Measurements from ENCODE around the gene AMPD3.

Gene AMPD3

DNA sequence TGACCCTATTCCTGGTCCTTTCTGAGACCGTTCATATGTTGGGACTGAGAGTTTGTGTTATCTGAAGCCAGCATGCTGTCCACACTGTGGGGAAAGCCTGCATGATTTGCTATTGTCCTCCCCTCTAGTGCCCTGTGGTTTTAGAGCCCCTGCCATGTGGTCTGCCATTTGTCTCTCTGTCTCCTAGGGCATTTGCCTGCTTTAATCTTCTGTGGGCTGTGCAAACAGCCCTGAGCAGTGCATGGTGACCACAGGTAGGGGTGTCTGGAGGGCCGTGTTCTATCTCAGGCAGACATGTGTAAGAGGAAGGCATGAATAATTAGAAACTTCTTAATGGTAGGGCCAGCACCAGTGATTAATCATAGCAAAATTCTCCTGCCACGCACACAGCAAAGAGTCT lies 23.0 kb downstream of the AMPD3 start:
- no peak overlapping the region for H3K9ac ChIP-seq (ENCODE audit: low read depth in 1 of 2, low read length in 2 of 2)
- no peaks in the 10 kb centered on the region for H3K27me3 ChIP-seq (ENCODE audit: control insufficient read depth in 1 of 2, insufficient read depth in 2 of 2, low read length in 2 of 2)
- H3K36me3 ChIP-seq (ENCODE audit: control insufficient read depth in 1 of 2, insufficient read depth in 2 of 2, low read length in 2 of 2): peaks cover 0 to 10% of the 10 kb centered on the region in 2 donors
- no peaks in the 10 kb centered on the region for H3K9me3 ChIP-seq (ENCODE audit: control insufficient read depth in 1 of 2, low read length in 2 of 2)
- H3K4me1 ChIP-seq (ENCODE audit: control insufficient read depth in 1 of 2, insufficient read depth in 2 of 2, low read length in 2 of 2): no peaks in the 10 kb centered on the region
- H3K4me3 ChIP-seq (ENCODE audit: low read depth in 1 of 2, low read length in 2 of 2): no peak overlapping the region
- no peak overlapping the region for H3K27ac ChIP-seq (ENCODE audit: low read depth, low read length)

DNA sequence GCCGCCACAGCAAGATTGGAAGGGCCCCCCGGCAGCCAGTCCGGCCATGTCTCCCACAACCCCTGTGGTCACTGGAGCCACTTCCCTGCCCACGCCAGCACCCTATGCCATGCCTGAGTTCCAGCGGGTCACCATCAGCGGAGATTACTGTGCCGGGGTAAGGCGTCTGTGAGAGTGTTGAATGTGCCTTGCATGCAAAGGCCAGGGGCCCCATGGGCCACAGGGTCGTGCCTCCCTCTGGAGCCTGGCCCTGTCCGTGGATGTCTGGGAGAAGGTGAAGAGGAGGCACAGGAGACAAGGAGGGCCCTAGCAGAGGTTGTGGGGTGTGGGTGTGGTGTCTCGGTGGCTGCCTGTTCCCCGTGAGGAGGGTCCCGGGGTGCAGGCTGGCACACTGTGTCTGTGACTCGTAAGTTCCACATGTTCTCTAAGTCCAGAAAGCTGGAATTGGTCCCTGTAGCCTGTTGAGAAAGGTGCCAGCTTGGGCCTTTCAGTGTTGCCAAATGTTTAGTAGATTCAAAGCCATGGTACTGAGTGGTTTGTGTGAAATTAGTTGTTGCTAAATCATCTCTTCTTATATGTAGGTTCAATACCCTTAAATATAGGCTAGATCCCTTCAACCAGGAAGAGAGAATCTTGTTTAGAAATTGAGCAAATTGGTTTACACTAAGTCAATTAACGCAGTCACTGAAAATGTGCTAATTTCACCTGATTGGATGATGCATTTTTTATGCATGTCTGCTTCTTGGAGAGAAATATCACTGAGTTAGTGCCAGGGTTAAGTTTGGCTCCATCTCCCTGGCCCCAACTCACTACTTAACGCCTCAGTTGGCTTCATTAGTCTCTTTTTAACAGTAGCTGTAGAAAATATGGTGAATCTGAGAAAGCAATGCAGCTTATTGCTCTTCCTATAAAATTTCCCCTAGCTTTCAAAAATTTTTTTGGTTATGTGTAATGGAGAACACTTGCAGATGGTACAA lies 23.8 kb downstream of the AMPD3 start:
- Histone ChIP-seq H3K27ac (ENCODE audit: low read depth, low read length) (no peak overlapping the region), H3K36me3 (ENCODE audit: control insufficient read depth in 1 of 2, insufficient read depth in 2 of 2, low read length in 2 of 2) (peaks cover 0 to 10% of the 10 kb centered on the region in 2 donors), H3K4me1 (ENCODE audit: control insufficient read depth in 1 of 2, insufficient read depth in 2 of 2, low read length in 2 of 2) (no peaks in the 10 kb centered on the region), H3K9me3 (ENCODE audit: control insufficient read depth in 1 of 2, low read length in 2 of 2) (no peaks in the 10 kb centered on the region), H3K27me3 (ENCODE audit: control insufficient read depth in 1 of 2, insufficient read depth in 2 of 2, low read length in 2 of 2) (no peaks in the 10 kb centered on the region), H3K9ac (ENCODE audit: low read depth in 1 of 2, low read length in 2 of 2) (no peak overlapping the region), H3K4me3 (ENCODE audit: low read depth in 1 of 2, low read length in 2 of 2) (no peak overlapping the region)

DNA sequence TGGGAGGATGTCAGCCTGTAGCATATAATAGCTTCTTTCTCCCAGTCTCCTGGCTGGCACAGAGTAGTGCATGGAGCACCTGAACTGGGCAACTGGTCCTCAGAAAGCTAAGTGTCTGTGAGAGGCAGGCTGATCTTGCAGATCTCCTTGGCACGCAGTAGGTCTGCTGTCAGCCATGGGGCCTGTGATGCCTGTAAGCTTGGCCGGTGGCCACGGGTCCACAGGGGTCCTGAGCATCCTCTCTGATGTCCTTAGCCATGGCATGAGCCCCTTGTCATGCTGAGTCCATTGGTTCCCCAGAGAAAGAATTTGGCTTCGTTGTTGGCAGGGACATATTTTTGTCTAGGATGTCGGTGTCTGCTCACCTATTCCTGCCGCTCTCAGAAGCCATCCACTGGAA lies 25.0 kb downstream of the AMPD3 start:
- Histone ChIP-seq H3K9me3 (ENCODE audit: control insufficient read depth in 1 of 2, low read length in 2 of 2) (no peaks in the 10 kb centered on the region), H3K27ac (ENCODE audit: low read depth, low read length) (no peak overlapping the region), H3K27me3 (ENCODE audit: control insufficient read depth in 1 of 2, insufficient read depth in 2 of 2, low read length in 2 of 2) (no peaks in the 10 kb centered on the region), H3K9ac (ENCODE audit: low read depth in 1 of 2, low read length in 2 of 2) (no peak overlapping the region), H3K36me3 (ENCODE audit: control insufficient read depth in 1 of 2, insufficient read depth in 2 of 2, low read length in 2 of 2) (peaks cover 0 to 16% of the 10 kb centered on the region in 2 donors), H3K4me3 (ENCODE audit: low read depth in 1 of 2, low read length in 2 of 2) (no peak overlapping the region), H3K4me1 (ENCODE audit: control insufficient read depth in 1 of 2, insufficient read depth in 2 of 2, low read length in 2 of 2) (no peaks in the 10 kb centered on the region)

DNA sequence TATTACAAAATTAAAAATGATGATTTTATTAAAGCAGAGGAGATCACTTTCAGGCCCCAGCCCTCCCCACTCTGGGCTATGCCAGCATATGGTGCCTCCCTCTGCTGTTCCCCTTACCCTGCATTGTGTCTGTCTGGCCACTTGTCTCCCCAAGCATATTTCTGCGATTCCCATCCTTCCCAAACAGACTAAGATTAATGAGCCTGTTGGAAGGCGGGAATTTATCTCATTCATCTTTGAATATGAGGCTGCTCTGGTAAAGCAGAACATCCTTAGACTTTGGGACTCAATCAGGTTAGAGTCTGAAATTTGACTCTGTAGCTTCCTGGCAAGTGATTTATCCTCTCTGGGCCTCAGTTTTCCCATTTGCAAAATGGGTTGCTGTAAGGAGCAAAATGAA lies 25.7 kb downstream of the AMPD3 start:
- Histone ChIP-seq H3K27ac (ENCODE audit: low read depth, low read length) (no peak overlapping the region), H3K4me1 (ENCODE audit: control insufficient read depth in 1 of 2, insufficient read depth in 2 of 2, low read length in 2 of 2) (no peaks in the 10 kb centered on the region), H3K4me3 (ENCODE audit: low read depth in 1 of 2, low read length in 2 of 2) (no peak overlapping the region), H3K27me3 (ENCODE audit: control insufficient read depth in 1 of 2, insufficient read depth in 2 of 2, low read length in 2 of 2) (no peaks in the 10 kb centered on the region), H3K9me3 (ENCODE audit: control insufficient read depth in 1 of 2, low read length in 2 of 2) (no peaks in the 10 kb centered on the region), H3K36me3 (ENCODE audit: control insufficient read depth in 1 of 2, insufficient read depth in 2 of 2, low read length in 2 of 2) (peaks cover 0 to 17% of the 10 kb centered on the region in 2 donors), H3K9ac (ENCODE audit: low read depth in 1 of 2, low read length in 2 of 2) (no peak overlapping the region)

DNA sequence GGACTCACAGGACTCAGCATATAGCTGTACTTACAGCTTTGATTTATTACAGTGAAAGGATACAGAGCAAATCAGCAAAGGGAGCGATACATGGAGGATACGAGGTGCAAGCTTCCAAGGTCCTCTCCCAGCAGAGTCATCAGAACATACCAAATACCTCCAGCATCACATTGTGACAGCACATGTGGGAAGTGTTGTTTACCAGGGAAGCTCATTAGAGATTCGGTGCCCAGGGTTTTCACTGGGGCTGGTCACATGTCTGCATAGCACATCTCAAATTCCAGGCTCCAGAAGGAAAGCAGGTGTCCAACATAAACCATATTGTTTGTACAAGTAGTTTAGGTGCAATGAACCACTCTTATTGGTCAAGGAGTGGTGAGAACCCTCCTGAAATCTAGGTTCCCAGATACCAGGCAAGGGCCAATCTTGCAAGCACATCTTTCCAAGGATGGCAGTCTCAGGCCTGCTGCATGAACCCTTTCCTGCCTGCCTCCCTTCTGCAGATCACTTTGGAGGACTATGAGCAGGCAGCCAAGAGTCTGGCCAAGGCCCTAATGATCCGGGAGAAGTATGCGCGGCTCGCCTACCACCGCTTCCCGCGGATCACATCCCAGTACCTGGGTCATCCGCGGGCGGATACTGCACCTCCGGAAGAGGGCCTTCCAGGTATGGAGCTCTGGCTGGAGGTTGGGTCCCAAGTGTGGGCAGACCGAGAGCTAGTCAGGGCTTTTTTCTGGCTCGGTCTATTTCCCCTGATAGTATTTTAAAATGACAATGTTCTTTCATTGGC lies 26.7 kb downstream of the AMPD3 start:
- no peaks in the 10 kb centered on the region for H3K9me3 ChIP-seq (ENCODE audit: control insufficient read depth in 1 of 2, low read length in 2 of 2)
- no peaks in the 10 kb centered on the region for H3K4me1 ChIP-seq (ENCODE audit: control insufficient read depth in 1 of 2, insufficient read depth in 2 of 2, low read length in 2 of 2)
- H3K27me3 ChIP-seq (ENCODE audit: control insufficient read depth in 1 of 2, insufficient read depth in 2 of 2, low read length in 2 of 2): no peaks in the 10 kb centered on the region
- H3K9ac ChIP-seq (ENCODE audit: low read depth in 1 of 2, low read length in 2 of 2): no peak overlapping the region
- no peak overlapping the region for H3K4me3 ChIP-seq (ENCODE audit: low read depth in 1 of 2, low read length in 2 of 2)
- no peak overlapping the region for H3K27ac ChIP-seq (ENCODE audit: low read depth, low read length)
- peaks cover 0 to 22% of the 10 kb centered on the region in 2 donors for H3K36me3 ChIP-seq (ENCODE audit: control insufficient read depth in 1 of 2, insufficient read depth in 2 of 2, low read length in 2 of 2)

DNA sequence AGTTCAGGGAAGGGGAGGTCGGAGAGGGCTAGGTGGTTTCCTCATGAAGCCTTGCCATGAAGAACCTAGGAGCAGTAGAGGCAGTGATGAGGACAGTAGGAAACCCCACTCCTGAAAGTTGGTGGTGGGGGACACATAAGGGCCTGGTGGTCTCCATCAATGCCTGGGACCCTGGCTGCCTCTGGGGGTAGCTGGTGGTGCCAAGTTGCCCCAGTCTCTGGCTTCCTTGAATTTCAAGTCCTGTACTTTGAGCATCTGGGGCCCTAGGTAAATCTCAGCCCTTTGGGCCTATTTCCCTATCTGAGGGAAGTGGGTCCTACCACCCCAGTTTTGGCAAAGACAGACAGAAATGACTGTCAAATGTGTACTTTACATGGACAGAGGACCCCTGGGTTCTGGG lies 28.1 kb downstream of the AMPD3 start:
- H3K9ac ChIP-seq (ENCODE audit: low read depth in 1 of 2, low read length in 2 of 2): no peak overlapping the region
- no peak overlapping the region for H3K27ac ChIP-seq (ENCODE audit: low read depth, low read length)
- H3K4me3 ChIP-seq (ENCODE audit: low read depth in 1 of 2, low read length in 2 of 2): no peak overlapping the region
- peaks cover 0 to 22% of the 10 kb centered on the region in 2 donors for H3K36me3 ChIP-seq (ENCODE audit: control insufficient read depth in 1 of 2, insufficient read depth in 2 of 2, low read length in 2 of 2)
- no peaks in the 10 kb centered on the region for H3K9me3 ChIP-seq (ENCODE audit: control insufficient read depth in 1 of 2, low read length in 2 of 2)
- no peaks in the 10 kb centered on the region for H3K27me3 ChIP-seq (ENCODE audit: control insufficient read depth in 1 of 2, insufficient read depth in 2 of 2, low read length in 2 of 2)
- H3K4me1 ChIP-seq (ENCODE audit: control insufficient read depth in 1 of 2, insufficient read depth in 2 of 2, low read length in 2 of 2): peaks cover 2% of the 10 kb centered on the region in 2 donors

DNA sequence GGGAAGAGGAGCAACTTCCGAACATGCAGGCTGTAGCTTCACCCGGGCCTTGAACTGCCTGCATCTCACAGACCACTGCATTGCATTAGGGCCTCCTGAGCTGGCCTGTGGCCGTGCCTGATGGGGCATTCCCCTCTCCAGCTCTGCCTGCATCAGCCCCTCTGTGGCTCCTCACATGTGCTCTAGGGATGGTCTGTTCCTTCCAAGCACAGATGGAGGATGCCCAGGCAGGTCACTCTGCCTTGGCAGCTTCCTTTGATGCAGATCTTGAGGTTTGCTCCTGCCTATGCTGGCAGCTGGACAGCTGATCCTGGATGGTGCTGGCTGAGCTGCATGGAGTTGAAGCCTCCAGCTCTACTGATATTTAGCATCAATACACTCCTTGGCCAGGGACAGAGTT lies 28.5 kb downstream of the AMPD3 start:
- Histone ChIP-seq H3K36me3 (ENCODE audit: control insufficient read depth in 1 of 2, insufficient read depth in 2 of 2, low read length in 2 of 2) (peaks cover 0 to 22% of the 10 kb centered on the region in 2 donors), H3K27ac (ENCODE audit: low read depth, low read length) (no peak overlapping the region)

DNA sequence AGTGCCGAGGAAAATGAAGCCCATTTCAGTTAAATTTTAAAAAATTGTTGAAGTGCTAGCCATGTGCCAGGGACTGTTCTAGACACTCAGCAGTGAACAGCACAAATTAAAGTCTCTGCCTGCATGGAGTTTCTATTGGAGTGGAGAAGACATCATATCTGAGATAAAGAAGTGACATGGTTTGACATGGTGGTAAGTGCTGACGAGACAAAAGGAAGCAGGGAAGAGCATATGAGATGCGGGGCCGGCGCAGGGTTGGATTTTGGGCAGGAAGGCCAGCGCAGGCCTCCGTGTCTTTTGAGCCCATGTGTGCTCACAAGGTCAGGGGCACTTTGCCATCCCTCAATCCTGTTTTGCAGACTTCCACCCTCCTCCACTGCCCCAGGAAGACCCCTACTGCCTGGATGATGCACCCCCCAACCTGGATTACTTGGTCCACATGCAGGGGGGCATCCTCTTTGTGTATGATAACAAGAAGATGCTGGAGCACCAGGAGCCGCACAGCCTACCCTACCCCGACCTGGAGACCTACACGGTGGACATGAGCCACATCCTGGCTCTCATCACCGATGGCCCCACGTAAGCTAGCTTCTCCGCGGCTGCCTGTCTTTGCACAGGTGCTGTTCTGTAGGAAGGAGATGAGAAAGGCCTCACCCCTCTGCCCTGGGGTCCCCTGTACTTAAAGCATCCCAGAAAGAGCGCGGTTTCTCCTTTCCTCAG lies 29.6 kb downstream of the AMPD3 start:
- Histone ChIP-seq H3K4me3 (ENCODE audit: low read depth in 1 of 2, low read length in 2 of 2) (no peak overlapping the region), H3K9ac (ENCODE audit: low read depth in 1 of 2, low read length in 2 of 2) (no peak overlapping the region), H3K9me3 (ENCODE audit: control insufficient read depth in 1 of 2, low read length in 2 of 2) (no peaks in the 10 kb centered on the region), H3K36me3 (ENCODE audit: control insufficient read depth in 1 of 2, insufficient read depth in 2 of 2, low read length in 2 of 2) (peaks cover 0 to 24% of the 10 kb centered on the region in 2 donors), H3K27ac (ENCODE audit: low read depth, low read length) (no peak overlapping the region), H3K4me1 (ENCODE audit: control insufficient read depth in 1 of 2, insufficient read depth in 2 of 2, low read length in 2 of 2) (peaks cover 13 to 16% of the 10 kb centered on the region in 2 donors), H3K27me3 (ENCODE audit: control insufficient read depth in 1 of 2, insufficient read depth in 2 of 2, low read length in 2 of 2) (no peaks in the 10 kb centered on the region)

More for the DNA sequence above, 28.5 kb downstream of the AMPD3 start:
- Histone ChIP-seq H3K27me3 (ENCODE audit: control insufficient read depth in 1 of 2, insufficient read depth in 2 of 2, low read length in 2 of 2) (no peaks in the 10 kb centered on the region), H3K9me3 (ENCODE audit: control insufficient read depth in 1 of 2, low read length in 2 of 2) (no peaks in the 10 kb centered on the region), H3K4me1 (ENCODE audit: control insufficient read depth in 1 of 2, insufficient read depth in 2 of 2, low read length in 2 of 2) (peaks cover 6% of the 10 kb centered on the region in 2 donors), H3K9ac (ENCODE audit: low read depth in 1 of 2, low read length in 2 of 2) (no peak overlapping the region), H3K4me3 (ENCODE audit: low read depth in 1 of 2, low read length in 2 of 2) (no peak overlapping the region)

DNA sequence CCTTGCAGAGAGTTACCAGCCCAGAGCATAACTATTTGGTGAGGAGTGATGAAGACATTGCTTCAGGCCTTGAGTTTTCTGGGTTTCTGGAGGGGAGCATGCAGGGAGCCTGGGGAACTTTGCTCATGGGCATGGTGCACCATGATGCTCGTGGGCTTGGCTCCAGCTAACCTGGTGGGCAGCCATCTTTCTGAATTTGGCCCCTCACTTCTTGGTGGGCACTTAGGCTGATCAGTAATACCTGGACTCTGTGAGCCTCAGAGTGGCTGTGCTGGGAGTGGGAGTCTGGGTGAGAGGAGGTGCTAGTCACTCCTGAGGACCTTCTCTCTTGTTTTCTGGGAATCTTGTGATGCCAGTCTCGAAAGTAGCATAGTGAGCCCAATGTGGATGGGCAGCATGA lies 30.6 kb downstream of the AMPD3 start:
- H3K9me3 ChIP-seq (ENCODE audit: control insufficient read depth in 1 of 2, low read length in 2 of 2): no peaks in the 10 kb centered on the region
- peaks cover 0 to 24% of the 10 kb centered on the region in 2 donors for H3K36me3 ChIP-seq (ENCODE audit: control insufficient read depth in 1 of 2, insufficient read depth in 2 of 2, low read length in 2 of 2)
- no peak overlapping the region for H3K9ac ChIP-seq (ENCODE audit: low read depth in 1 of 2, low read length in 2 of 2)
- H3K27me3 ChIP-seq (ENCODE audit: control insufficient read depth in 1 of 2, insufficient read depth in 2 of 2, low read length in 2 of 2): no peaks in the 10 kb centered on the region
- peaks cover 13 to 17% of the 10 kb centered on the region in 2 donors for H3K4me1 ChIP-seq (ENCODE audit: control insufficient read depth in 1 of 2, insufficient read depth in 2 of 2, low read length in 2 of 2)
- H3K4me3 ChIP-seq (ENCODE audit: low read depth in 1 of 2, low read length in 2 of 2): no peak overlapping the region
- no peak overlapping the region for H3K27ac ChIP-seq (ENCODE audit: low read depth, low read length)
